ENCODE measurements around the gene ST8SIA4.

Gene ST8SIA4

DNA sequence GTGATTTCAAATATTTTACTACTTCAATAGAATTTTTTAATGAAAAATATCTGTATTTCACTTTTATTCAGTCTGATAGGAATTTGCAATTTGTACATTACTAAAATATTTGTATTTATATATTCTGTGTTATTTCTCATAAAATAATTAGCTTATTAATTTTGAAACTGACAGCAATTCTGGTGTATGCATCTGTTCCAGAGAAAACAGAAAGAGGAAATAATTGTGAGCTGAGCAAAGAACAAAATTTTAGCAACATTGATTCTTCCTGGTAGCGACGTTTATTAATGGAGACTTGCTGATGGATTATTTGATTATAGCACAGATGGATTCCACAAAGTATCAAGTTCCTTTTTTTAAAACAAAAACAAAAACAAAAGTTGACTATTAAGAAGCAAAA, 61.0 kb downstream of the ST8SIA4 start:
- H3K4me3 Mint-ChIP-seq, result no peak overlapping the region
- no peaks in the 10 kb centered on the region for H3K9me3 Mint-ChIP-seq
- TF ChIP-seq, protein P1, sequence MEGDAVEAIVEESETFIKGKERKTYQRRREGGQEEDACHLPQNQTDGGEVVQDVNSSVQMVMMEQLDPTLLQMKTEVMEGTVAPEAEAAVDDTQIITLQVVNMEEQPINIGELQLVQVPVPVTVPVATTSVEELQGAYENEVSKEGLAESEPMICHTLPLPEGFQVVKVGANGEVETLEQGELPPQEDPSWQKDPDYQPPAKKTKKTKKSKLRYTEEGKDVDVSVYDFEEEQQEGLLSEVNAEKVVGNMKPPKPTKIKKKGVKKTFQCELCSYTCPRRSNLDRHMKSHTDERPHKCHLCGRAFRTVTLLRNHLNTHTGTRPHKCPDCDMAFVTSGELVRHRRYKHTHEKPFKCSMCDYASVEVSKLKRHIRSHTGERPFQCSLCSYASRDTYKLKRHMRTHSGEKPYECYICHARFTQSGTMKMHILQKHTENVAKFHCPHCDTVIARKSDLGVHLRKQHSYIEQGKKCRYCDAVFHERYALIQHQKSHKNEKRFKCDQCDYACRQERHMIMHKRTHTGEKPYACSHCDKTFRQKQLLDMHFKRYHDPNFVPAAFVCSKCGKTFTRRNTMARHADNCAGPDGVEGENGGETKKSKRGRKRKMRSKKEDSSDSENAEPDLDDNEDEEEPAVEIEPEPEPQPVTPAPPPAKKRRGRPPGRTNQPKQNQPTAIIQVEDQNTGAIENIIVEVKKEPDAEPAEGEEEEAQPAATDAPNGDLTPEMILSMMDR (IDR thresholded peaks at IDR 0.05), result no peak
- no peaks in the 10 kb centered on the region for H3K4me1 Mint-ChIP-seq
- no peaks in the 10 kb centered on the region for H3K36me3 Mint-ChIP-seq (ENCODE audit: low read depth)
- DNase-seq, result no peak
- H3K27me3 Mint-ChIP-seq (ENCODE audit: low read depth, poor library complexity), result no peaks in the 10 kb centered on the region
- no peak overlapping the region for H3K27ac Mint-ChIP-seq

DNA sequence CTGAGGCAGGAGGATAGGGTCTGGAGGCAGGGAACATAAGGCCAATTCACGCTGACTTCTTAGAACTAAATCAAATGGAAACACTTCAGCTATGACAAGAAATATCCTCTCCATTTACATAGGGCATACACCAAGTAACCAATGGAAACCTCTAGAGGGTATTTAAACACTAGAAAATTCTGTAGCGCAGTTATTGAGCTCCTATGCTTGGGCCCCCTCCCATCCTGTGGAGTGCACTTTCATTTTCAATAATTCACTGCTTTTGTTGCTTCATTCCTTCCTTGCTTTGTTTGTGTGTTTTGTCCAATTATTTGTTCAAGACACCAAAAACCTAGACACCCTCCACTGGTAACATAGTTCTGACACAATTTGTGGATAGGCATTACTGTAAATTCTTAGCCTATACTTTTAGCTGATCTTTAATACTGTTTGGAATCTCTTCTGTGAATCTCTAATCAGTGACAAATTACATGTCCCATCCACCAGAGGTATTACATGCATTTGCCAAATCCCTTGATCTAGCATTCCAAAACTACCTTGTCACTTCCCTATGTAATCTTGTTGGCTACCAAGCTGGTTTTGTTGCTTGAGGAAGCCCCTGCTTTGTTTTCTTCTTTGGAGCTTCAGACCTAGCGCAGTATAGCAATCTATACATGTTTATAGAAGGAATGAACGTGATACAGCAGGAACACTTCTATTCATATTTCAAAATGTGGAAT, 61.6 kb downstream of the ST8SIA4 start:
- Mint-ChIP-seq H3K4me1 (no peaks in the 10 kb centered on the region), H3K4me3 (no peak overlapping the region), H3K27me3 (ENCODE audit: low read depth, poor library complexity) (no peaks in the 10 kb centered on the region), H3K36me3 (ENCODE audit: low read depth) (no peaks in the 10 kb centered on the region), H3K9me3 (no peaks in the 10 kb centered on the region), H3K27ac (no peak overlapping the region)
- TF ChIP-seq, protein P1 (IDR thresholded peaks at IDR 0.05), result no peak
- DNase-seq, result no peak

DNA sequence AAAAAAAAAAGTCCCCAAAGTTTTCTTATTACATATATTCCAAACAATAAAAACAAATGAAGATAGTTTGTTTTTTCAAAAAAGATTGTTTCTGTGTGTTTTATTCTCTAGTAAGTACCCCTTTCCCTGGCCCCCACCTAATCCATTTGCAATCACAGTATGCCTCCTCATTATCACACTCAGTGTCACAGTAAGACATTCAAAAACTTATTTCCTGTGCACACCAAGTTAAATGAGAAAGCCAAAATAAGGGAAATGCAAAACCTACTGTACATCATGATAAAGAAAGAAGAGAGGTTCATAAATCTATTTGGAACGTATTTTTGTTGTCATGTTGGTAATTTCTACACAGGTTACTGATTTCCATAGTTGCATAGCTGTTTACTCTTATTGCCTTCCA, 62.3 kb downstream of the ST8SIA4 start:
- Mint-ChIP-seq H3K9me3 (no peaks in the 10 kb centered on the region), H3K36me3 (ENCODE audit: low read depth) (no peaks in the 10 kb centered on the region), H3K27me3 (ENCODE audit: low read depth, poor library complexity) (no peaks in the 10 kb centered on the region), H3K4me3 (no peak overlapping the region), H3K27ac (no peak overlapping the region), H3K4me1 (no peaks in the 10 kb centered on the region)
- TF ChIP-seq, protein P1 (IDR thresholded peaks at IDR 0.05), result no peak
- no peak for DNase-seq

DNA sequence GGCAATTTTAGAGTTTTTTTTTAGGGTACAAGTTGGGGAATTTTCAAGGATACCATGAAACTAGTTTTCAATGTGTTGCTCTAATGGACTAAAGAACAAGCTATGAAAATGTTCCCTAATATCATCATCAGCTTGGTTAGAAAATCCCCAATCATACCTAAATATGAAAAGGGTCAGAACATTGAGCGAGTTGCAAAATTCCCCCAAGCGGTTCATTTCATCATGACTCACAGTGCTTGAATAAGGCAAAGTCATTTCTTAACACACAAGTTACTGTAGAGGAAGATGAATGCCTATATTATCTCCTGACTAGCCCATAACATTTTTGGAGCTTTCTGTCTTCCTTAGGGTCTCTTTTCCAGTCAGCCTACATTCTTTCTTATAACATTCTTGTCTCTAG, 62.7 kb downstream of the ST8SIA4 start:
- Mint-ChIP-seq H3K36me3 (ENCODE audit: low read depth) (no peaks in the 10 kb centered on the region), H3K4me3 (no peak overlapping the region), H3K4me1 (no peaks in the 10 kb centered on the region), H3K9me3 (no peaks in the 10 kb centered on the region), H3K27ac (no peak overlapping the region), H3K27me3 (ENCODE audit: low read depth, poor library complexity) (no peaks in the 10 kb centered on the region)
- TF ChIP-seq, protein P1 (IDR thresholded peaks at IDR 0.05), result no peak
- no peak for DNase-seq

DNA sequence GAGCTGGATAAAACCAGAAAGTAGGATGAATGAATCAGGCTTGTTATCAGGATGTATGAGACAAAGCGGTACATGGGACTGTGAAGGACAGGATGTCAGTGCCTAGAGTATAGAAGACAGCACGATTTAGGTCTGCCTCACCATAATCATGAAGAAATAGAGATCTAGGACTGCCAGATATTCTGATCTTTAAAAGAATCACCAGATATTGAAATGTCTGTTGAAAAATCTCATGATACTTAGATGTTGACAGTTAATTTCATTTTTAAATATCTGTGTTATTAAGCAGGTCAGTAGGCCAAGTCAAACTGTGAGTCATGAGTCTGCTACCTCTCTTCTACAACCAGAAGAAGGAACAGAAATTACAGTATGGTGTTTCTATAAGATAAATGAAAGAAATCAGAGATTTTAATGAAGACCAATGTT, 65.0 kb downstream of the ST8SIA4 start:
- DNase-seq, result no peak
- Mint-ChIP-seq H3K27ac (no peak overlapping the region), H3K36me3 (ENCODE audit: low read depth) (no peaks in the 10 kb centered on the region), H3K4me3 (no peak overlapping the region), H3K4me1 (no peaks in the 10 kb centered on the region), H3K27me3 (ENCODE audit: low read depth, poor library complexity) (no peaks in the 10 kb centered on the region), H3K9me3 (no peaks in the 10 kb centered on the region)
- TF ChIP-seq, protein P1 (IDR thresholded peaks at IDR 0.05), result no peak

DNA sequence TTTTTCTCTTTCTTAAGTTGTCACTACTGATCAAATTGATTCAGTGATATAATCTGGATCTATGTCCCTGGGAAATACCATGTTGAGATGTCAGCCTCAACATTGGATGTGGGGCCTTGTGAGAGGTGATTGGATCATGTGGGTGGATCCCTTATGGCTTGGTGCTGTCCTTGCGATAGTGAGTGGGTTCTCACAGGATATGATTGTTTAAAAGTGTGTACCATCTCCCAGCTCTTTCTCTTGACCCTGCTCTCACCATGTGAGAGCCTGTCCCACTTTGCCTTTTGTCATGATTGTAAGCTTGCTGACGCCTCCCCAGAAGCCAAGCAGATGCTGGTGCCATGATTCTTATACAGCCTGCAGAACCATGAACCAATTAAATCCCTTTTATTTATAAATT, 68.6 kb downstream of the ST8SIA4 start:
- Mint-ChIP-seq H3K27me3 (ENCODE audit: low read depth, poor library complexity) (no peaks in the 10 kb centered on the region), H3K4me3 (no peak overlapping the region)
- no peak for DNase-seq

More for the DNA sequence above, 68.6 kb downstream of the ST8SIA4 start:
- Mint-ChIP-seq H3K36me3 (ENCODE audit: low read depth) (no peaks in the 10 kb centered on the region), H3K4me1 (no peaks in the 10 kb centered on the region), H3K27ac (no peak overlapping the region), H3K9me3 (no peaks in the 10 kb centered on the region)
- TF ChIP-seq, protein P1 (IDR thresholded peaks at IDR 0.05), result no peak

All from nephron progenitor cell (in vitro differentiated cells).